Stimulated activated CD4-positive, alpha-beta T cell treated with anti-CD3 and anti-CD28 coated beads, TNF-alpha, amount 100 ng/mL, for 4 hours (primary cell): ENCODE data around the gene SHISA6.

Experiments used
- DNase-seq, 3 experiments: peaks; one replicate each; pipeline ENCODE4 v3.0.0-alpha.2; 2020; ENCODE audit warnings: low read depth in 3 of 3

Gene SHISA6

GRCh38 chr17:11454096-11454495, 213.1 kb downstream of the SHISA6 start:
- no peak for DNase-seq

GRCh38 chr17:11458279-11458678, 217.3 kb downstream of the SHISA6 start:
- no peak for DNase-seq

- DNase-seq = no peak
Observed at GRCh38 chr17:11459861-11460331, 218.9 kb downstream of the SHISA6 start.

DNA sequence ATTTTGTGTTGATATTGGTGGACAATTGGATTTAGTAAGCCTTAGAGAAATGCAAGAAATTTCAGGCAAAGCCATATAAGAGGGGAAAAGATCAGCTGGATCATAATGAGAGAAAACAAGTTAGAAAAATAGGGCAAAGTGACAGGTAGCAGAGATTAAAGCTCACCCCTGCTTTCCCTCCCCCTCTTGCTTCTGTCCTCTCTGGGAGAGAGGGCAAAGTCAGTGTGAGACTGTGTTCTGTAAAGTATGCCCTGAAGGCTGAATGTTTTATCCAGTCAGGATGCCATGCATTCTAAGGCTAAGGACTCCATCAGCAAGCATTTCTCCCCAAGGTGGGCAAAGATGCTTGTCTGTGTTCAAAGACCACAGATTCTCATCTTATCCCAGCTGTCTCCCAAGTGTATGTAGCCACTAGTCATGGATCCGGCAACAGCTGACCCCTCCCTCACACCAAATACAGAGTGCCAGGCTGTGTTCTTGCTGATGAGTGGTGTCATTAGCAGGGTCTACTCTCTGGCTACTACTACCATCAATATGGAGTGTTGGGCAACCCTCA, 221.1 kb downstream of the SHISA6 start:
- no peak for DNase-seq

DNA sequence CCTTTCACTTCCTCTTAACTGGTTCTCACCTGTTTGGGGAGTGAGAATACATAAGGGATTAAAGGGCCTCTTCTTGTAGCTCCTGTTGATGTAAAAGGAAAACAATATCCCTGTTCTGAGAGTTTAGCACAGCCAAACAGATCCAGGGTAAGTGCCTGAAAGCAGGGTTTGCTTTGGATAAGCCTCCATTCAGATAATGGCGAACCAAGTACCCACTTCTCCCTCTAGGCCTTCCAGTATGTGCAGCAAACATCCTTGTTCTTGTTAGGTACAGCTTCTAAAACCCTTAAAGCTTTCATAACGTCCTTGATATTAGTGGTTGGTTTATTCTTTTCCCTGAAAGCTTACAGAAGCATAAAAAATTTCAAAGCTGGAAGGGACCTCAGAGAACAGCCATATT, 226.6 kb downstream of the SHISA6 start:
- DNase-seq = no peak

DNA sequence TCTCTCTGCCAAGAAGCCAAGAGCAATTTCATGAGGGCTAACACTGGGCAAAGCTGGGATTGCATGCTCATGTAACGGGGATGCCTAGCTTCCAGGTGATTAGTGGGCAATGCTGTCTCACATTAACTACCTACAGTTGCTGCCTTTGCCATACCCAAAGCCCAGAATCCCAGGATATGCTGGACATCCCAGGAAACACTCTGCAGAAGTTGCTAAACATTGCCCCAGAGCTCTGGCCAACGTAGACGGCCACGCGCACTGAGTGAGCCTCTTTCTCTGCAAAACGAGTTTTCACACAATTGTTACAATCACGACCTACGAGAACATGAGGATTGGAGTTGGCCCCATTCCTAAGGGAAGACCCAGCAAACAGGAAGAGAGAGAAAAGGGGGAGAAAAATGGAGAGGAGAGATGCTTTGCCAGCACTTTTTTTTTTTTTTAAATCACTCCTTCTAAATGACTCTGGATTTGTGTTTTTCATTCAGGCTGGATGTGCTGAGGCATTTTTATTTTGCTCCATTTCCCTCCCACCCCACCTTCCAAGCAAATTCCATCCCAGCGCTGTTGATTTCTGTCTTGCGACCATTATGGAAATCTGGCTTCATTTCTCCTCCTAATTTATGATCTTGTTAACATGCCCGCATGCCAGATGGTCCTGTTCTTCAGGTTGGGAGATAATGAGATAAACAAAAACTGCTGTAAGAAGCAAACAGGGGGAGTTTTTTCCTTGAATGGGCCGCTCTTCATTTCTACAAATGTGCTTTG, 244.5 kb downstream of the SHISA6 start:
- no peak for DNase-seq

DNA sequence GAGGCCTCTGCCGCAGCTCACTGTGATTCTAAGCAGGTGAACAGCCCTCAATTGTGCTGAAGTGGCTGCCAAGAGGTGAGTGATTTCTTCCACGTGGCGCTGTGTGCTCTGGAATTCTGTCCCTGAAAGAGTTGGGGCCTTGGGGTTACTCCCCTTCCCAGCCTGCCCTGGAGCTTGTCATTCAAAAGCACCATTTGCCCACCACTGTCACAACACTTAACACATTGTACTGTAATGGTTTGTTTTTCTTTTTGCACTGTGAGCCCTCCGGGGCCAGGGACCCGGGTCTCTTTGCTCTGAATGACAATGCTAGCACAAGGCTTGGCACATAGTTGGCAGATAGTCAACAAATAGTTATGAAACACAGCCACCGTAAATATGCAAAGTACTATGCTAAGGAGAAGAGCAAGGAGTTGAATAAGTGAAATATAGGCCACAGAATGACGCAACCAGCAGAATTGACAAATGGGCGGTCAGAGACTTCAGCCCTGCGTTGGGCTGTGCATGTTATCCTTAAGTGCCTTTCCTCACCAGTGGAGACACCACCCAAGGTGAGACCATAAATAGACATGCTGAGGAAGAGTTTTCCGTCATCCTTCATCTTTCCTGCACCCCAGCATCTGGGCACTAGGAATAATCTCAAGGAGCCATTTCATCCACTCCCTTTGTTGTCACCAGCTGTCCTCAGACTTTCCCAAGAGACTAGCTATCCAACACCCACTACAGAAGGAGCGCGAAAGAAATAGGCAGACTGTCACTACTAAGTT, 245.3 kb downstream of the SHISA6 start:
- no peak for DNase-seq

GRCh38 chr17:11486868-11487310, 245.9 kb downstream of the SHISA6 start:
- DNase-seq = no peak

DNA sequence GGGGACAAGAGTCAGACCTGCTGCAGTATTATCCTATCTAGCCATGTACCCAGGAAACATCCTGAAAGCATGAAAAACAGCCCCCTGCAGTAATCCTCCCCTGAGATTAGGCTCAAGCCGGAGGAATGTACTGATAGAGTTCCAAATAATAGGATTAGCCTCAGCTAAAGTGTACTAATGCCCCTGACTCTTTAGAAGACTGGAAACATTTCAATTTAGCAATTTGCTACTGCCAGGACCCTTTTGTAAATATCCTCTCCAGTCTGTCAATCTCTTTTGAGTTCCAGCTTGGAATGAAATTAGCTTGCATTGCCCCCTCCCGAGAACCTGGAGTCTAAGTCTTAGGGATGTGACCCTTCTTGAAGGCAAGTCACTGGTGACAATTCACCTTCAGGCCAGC, 246.5 kb downstream of the SHISA6 start:
- DNase-seq = no peak

DNA sequence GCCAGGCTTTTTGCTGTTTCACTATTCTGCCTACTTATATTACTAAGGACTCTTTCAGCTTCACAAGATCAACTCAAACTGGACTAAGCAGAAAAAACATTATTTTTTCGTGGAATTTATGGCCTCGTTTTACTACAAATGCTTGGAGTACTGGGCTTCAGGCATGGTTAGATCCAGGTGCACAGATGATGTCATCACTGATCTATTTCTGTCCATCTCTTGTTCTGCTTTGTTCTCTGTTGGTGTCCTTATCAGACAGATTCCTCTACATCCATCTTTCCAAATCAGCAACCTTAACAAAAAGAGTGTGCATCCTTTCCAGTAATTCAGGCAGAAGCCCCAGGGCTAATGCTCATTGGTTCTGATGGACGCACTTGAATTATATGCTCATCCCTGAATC, 247.4 kb downstream of the SHISA6 start:
- no peak for DNase-seq

DNA sequence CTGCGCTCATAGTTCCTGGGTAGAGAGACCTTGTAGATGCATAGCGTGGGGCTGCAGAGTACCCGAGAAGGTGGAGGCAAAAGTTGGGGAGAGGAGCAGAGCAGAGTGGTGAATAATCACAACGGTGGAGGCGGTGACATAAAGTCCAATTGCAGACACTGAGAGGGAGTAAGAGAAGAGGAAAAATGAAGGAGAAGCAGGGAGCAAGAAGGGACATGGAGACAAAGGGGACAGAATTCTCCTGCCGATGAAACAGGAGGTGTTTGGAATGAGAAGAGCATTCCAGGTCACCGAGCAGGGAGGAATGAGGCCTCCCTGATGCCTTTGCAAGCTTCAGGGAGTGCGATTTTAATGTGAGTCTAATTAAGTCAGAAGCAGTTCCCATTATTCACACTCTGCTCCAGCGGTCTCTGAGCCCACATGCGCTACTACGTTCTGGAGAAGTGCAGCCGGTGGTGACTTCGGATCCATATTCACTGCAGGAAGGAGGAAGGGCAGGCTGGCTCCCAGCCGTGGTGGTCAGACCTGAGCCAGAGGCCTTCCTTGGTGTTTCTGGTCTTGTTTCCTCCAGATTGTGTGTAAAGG, 249.2 kb downstream of the SHISA6 start:
- DNase-seq = no peak

GRCh38 chr17:11492511-11492910, 251.5 kb downstream of the SHISA6 start:
- no peak for DNase-seq

- DNase-seq = no peak
Observed at GRCh38 chr17:11493936-11494335, 252.9 kb downstream of the SHISA6 start.

DNA sequence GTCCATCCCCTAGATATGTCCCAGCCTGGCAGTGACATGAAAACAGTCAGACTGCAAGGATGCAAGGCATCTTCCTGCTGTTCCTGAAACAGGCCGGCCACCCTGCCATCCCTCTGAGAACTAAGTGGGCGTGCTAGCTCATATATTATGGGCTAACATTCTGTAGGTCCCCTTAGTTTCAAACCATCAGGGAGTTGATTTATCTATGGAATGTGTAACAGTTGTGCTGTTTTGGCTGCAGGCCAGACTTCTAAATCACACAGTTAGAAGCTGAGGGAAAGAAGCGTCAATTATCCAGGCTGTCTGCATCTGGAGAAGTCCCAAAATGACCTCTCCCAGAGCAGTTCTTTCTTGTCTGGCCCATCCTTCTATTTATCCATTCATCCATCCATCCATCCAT, 254.6 kb downstream of the SHISA6 start:
- DNase-seq = no peak

DNA sequence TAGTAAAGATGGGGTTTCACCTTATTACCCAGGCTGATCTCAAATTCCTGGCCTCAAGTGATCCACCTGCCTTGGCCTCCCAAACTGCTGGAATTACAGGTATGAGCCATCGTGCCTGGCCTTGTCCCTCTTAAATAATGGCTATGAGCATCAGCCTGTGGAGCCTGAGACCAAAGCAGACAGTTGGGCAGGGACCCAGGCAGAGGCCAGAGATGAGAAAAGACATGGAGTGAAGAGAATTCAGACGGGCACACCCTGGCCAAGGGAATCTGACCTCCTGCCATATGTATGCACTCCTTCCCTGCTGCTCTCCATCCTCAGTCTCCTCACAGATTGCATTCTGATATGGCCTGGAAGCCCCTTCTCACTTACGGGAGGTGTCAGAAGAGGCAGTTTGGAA, 258.9 kb downstream of the SHISA6 start:
- DNase-seq = no peak

DNA sequence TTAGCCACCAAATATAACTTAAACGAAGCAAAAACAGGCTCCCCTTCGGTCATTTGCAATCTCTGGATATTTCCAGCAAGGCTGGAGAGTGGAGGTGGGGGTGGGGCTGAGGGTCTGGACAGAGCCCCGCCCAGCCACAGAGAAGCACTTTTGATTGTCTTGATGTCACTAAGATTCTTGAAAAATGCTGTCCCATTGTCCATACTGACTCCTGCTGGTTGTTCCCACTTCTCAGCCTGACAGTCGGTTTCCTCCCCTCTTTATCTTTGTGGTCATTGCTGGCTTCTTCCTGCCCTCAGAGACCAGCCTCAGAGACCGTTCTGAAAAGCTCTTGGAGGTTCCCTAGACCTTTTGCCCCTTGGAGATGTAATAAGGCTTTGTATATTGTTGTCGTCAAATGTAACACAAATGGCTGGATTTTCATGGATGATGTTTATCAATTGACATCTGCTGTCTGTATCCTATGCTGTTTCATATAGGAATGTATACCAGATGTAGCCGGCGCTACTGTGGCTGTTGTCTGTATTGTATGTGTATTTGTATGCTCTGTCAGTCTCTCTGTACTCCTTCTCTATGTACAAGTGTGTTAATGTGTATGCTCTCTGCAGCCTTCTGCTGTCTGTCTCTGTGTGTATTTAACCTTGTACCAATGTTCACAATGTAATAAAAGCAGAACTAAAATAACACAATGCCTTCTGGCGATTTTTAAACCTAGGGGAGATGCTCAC, 262.5 kb downstream of the SHISA6 start:
- no peak for DNase-seq

GRCh38 chr17:11506635-11507034, 265.6 kb downstream of the SHISA6 start:
- no peak for DNase-seq

- no peak for DNase-seq
Observed at GRCh38 chr17:11511696-11512095, 270.7 kb downstream of the SHISA6 start.

- DNase-seq = no peak
Observed at GRCh38 chr17:11514565-11514964, 273.6 kb downstream of the SHISA6 start.

DNA sequence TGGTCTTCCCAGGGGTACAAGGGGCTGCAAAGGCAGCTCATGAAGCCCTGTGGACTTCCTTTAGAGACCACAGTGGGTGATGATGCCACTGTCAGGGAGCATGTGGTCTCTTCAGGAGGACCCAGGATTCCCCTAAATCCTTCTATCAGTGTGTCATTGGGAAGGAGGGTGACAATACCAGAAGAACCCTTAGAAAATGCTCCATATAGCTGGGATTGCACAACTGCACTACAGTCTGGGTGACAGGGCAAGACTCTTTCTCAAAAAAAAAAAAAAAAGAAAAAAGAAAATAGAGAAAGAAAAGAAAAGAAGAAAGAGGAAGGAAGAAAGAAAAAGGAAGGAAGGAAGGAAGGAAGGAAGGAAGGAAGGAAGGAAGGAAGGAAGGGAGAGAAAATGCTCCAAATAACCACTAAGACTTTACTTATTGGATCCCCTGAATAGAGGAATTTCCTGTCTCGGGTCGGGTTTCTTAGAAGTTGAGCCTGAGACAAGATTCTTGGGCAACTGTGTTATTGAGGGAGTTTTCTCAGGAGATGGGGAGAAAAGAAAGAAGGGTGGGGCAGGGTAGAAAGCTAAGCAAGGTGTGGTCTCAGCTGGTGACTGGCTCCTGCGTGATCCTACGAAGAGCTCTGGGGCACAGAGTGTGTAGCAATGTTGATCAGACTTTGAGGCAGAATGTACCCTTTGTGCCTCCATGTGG, 274.1 kb downstream of the SHISA6 start:
- DNase-seq = no peak

DNA sequence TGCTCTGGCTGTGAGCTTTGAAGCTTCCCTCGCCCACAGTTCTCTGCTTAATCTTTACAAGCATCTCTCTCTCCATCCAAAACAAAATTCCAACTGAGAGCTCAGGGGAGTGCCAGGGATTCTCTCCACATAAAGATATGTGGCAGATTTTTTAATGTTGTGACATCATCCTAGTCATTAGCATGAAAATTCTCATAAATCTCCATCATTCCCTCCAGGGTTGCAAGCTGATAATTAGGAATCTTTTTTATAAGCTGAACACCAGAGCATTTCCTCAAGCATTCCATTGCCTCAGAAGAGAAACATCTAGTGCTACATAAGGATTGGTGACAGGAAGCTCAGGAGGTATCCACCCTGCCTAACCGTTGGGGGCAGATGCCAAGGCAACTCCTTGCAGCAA, 274.9 kb downstream of the SHISA6 start:
- no peak for DNase-seq
